ENCODE measurements around the gene TBC1D5.

TBC1D5 gene

DNA sequence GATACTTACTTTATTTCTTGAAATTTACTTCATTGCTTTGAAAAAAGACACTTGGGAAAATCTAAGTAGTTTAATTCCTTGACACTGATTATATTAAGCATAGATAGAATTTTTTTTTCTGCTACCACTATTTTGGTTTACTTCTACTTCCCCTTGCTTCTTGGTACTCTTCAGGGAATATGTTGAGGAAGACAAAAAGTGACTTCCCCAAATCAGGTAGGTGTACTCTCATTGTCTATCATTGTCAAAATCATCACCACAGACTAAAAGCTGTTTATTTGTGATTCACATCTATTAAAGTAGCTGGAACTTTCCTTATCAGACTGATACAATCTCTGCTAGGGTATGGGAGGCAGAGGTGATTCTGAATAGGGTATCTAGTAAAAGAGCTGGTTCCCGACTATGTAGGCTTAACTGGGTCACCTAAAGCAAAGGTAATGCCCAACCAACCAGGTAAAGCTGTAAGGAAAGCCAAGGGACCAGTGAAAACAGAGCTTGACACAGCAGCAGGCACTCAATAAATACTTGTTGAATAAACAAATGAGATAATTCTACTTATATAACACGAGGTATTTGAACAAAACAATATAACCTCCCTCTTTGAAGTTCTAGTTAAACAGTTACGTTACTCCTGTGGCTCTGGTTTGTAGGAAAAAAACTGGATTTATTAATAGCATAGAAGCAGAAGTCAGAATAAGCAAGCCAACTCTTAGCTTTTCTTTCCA is 510.7 kb downstream of the TBC1D5 start:
- no peak for DNase-seq (ENCODE audit: low read depth in 2 of 2)

DNA sequence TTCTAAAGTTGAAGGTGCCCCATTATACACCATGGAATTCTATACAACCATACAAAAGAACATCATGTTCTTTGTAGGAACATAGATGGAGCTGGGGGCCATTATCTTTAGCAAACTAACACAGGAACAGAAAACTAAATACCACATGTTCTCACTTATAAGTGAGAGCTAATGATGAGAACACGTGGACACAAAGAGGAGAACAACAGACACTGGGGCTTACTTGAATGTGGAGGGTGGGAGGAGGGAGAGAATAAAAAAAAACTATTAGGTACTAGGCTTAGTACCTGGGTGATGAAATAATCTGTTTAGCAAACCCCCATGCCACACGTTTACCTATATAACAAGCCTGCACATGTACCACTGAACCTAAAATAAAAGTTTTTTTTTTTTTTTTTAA is 515.0 kb downstream of the TBC1D5 start:
- DNase-seq (ENCODE audit: low read depth in 2 of 2): no peak

DNA sequence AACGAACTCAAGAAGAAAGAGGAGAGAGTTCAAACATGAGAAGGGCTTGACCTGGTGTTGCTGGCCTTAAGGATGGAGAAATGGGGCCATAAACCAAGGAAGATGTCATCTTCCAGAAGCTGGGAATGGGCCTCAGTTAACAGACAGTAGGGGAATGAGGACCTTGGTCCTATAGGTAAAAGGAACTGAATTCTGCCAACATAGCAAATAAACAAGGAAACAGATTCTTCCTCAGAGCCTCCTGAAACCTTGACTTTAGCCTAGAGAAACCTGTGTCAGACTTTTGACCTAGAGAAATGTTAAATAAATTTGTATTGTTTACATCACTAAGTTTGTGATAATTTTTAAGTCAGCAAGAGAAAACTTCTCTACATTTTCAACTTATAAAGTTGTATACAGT is 520.9 kb downstream of the TBC1D5 start:
- no peak for DNase-seq (ENCODE audit: low read depth in 2 of 2)

DNA sequence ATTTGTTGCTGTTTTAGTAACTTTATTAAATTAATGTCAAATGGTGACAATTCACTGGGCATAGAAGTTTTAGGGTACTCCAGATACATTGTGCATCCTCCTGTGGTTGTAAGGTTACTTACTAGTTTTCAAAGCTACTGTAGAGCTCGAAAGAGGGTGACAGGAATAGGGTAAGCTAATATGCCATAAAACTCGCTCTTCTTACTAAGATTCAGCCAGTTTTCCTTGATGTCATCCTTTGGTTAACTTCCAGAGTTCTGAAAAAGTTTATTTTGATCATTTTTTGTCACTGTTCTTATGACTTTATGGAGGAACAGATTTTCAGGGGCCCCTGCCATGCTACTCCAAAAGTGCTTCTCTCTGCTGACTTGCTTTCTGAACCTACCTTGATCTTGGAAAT is 522.8 kb downstream of the TBC1D5 start:
- DNase-seq (ENCODE audit: low read depth in 2 of 2): no peak

DNA sequence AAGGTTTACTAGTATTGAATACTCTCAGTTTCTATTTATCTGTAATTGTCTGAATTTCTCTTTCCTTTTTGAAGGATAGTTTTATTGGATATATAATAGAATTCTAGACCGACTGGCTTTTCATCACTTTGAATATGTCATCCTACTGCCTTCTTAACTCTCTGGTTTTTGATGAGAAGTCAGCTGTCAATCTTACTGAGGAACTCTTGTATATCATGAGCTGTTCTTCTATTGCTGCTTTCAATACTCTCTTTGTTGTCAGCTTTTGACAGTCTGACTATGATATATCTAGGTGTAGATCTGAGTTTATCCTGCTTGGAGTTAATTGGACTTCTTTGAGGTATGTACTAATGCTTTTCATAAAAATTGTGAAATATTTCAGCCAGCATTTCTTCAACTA is 523.8 kb downstream of the TBC1D5 start:
- DNase-seq (ENCODE audit: low read depth in 2 of 2): no peak

DNA sequence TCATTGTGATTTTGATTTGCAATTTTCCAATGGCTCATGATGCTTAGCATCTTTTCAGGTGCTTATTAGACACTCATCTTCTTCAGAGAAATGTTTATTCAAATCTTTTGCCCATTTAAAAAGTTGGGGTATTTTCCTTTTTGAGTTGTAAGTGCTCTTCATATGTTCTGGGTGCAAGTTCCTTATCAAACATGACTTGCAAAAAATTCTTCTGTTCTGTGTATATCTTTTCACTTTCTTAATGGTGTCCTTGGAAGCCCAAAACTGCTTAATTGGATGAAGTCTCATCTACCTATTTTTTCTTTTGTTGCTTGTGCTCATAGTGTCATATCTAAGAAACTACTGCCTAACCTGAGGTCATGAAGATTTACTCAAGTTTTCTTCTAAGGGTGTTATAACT is 524.8 kb downstream of the TBC1D5 start:
- DNase-seq (ENCODE audit: low read depth in 2 of 2): no peak

DNA sequence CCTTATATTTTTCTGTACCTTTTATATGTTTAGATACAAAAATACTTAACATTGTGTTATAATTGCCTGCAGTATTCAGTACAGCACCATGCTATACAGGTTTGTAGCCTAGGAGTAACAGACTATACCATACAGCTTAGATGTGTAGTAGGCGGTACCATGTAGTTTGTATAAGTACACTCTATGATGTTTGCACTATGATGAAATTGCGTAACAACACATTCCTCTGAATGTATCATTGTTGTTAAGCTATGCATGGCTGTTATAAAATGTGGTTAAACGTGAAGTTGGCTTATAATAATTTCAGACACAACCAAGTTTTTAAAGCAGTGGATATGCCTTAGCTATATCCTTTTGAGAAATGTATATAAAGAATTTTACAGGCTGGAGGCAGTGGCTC is 529.3 kb downstream of the TBC1D5 start:
- no peak for DNase-seq (ENCODE audit: low read depth in 2 of 2)

DNA sequence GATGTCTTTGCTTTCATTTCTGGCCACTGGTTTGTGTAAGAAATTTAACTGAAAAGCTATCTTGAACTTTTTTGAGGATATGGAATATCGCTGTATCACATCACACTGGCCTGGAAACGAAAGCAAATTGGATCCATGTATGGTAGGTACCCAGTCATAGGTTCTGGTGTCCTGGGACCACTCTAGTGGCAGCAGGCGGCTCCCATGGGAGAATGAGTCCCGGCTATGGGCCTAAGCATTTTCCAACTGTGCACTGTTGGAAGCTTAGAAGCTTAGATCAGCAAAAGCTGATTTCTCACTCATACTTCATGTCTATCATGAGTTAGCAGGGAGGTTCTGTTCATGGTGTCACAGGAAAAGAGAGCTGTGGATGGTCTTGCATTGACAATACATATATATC is 534.5 kb downstream of the TBC1D5 start:
- DNase-seq (ENCODE audit: low read depth in 2 of 2): no peak

DNA sequence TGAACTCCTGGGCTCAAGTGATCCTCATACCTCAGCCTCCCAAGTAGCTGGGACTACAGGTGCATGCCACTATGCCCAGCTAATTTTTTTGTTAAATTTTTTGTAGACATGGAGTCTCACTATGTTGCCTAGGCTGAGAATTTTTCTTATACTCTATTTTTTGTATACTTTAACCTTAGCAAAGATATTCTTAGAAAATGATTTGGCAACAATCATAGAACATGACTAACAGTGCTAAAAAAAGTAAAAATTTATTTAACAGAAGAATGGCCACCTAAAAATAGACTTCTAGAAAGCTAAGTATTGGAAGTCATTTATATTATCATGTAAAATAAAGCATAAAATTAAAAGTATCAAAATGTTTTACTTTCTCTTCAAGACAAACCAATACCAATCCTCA is 535.4 kb downstream of the TBC1D5 start:
- no peak for DNase-seq (ENCODE audit: low read depth in 2 of 2)

DNA sequence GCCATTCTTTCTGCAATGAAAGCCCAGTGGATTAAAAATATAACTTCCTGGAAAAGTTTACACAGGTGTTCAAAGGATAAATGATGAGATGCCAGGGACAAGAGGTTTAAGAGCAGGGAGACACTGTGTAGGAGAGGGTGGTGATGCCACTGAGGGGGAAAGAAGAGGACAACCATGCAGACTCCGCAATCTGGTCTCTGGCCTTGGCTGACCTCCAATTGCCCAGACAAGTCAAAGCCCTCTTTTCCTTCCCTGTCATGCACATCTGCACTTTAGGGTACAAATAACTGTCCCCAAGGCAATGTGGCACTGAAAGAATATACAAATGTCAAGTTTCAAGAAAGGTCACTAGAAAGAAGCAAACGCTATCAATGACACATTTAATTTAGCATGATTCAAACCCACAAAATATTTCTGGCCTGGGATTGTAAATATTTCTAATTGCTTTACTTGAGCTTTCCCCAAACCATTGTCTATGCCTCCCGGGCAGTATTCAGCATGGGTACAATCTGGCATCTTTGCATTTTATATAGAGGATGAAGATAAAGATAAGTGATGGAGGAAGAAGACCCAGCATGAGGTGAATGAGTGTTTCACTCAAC is 538.3 kb downstream of the TBC1D5 start:
- no peak for DNase-seq (ENCODE audit: low read depth in 2 of 2)

DNA sequence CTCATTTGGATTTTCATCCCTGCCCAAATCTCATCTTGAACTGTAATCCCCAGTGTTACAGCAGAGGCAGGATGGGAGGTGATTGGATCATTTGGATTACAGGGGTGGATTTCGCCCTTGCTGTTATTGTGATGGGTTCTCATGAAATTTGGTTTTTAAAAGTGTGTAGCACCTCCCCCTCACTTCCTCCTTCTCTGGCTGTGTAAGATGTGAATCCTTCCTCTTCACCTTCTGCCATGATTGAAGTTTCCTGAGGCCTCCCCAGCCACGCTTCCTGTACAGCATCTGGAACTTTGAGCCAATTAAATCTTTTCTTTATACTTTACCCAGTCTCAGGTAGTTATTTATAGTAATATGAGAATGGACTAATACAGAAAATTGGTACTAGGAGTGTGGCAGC is 540.9 kb downstream of the TBC1D5 start:
- no peak for DNase-seq (ENCODE audit: low read depth in 2 of 2)

DNA sequence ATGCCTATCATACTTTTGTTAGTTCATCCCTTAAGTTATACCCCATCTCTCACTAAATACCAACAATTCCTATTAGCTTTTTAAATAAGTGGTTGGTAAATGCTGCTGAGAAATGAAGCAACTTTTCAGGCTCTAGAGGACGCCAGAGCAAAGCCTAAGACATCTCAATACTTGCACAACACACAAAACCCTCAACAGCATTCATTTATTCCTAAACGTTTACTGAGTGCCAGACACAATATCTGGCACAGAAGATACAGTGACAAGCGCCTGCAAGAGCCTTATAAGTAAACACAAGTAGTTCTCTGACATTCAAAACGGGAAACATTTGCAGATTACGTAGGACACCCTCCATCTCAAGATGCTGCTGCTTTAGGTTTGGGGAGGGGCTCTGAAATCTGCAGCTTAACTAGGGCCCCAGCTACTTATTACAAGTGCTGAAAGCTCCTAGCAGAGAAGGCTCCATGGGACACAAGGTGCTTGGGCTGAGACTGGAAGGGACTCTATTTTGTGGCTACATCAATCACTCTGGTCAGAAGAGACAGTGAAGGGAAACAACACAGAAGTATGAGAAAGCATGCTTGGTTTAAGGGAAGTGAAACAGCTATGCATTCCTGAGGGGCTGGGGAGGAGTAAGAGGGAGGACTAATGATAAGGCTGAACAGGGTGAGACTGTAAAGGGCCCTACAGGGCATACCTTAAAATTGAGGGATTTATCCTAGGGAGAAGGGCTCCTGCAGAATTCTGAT is 546.4 kb downstream of the TBC1D5 start:
- DNase-seq (ENCODE audit: low read depth in 2 of 2): no peak

DNA sequence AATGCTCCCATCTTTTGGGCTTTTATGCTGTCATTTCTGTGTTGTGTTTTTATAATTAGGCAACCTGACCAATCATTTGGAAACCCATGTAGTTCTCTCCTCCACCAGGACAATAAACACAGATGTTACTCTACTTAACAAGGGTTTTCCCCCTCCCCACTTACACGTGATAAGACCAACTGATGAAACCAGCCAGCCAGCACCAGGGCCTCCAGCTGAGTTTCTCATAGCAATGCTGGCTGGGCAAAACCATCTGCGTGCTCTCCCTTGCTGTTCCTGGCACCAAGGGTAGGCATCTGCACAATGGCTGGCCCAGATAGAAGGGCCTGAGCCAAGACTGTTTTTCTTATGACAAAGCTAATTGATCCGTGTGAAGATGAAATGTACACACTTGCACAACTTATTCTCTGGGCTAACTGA is 547.2 kb downstream of the TBC1D5 start:
- no peak for DNase-seq (ENCODE audit: low read depth in 2 of 2)

DNA sequence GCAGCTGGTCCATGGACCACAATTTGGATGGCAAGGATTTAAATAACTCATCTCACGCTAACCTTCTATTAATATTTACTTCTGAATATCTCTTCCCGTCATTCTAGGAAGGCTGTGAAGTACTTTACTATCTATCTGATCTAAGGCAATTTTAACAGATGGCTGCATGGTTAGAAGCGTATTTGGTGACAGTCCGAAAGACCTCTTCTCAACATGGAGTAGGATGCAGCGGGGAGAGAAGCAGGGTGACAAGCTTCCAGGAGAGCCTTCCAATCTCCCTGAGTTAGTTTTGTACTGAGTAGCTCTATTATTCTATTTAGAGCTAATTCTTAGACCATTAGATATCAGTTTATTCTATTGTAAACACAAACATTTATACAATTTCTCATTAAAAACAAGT is 548.3 kb downstream of the TBC1D5 start:
- no peak for DNase-seq (ENCODE audit: low read depth in 2 of 2)

DNA sequence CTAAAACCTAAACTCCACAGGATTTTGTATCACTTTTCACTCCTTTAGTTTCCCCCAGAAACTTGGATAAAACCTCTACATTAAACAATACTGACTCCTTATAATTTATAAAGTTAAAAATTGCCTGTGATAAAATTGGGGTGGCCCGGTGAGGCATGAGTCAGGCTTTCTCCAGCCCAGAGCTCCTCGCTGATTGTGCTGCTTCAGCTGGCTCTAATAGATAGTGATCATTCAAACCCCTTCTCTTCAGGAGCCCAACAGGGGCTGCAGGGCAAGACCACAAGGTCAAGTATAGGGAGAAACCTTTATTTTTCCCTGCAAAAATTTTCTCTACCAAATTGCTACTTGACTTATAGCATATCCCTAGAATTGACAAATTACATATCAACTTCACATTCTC is 549.4 kb downstream of the TBC1D5 start:
- no peak for DNase-seq (ENCODE audit: low read depth in 2 of 2)

DNA sequence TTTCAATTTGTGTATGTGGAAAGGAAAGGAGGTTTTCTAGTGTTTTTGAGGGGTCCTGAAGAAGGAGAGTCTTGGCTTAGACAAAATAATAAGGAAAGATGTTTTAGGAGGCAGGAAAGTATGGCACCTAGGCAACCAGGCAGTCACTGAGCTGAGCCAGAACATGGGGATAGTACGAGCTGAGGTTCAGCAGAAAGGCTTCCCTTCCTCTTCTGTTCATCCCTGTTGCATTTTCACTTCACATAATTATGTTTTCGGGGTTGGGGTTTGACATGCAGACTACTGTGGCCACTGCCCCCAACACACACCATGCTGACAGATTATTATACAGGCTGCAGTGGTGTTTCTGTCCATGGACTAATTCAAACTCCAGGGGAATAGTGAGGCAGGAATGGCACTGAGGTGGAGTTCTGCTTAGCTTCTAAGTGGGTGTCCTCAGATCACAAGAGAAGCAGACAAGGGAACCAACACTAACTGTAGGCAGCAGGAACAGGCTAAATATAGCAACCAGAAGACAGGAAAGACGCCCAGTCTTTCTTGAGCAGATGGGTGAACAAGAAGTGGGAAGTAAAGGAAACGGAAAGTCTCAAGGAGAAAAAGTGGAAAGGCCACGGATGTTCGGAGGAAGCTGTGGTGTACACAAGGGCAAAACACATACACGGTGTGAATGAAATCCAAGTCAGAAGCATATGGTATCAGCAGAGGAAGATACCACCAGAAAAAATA is 551.9 kb downstream of the TBC1D5 start:
- no peak for DNase-seq (ENCODE audit: low read depth in 2 of 2)

DNA sequence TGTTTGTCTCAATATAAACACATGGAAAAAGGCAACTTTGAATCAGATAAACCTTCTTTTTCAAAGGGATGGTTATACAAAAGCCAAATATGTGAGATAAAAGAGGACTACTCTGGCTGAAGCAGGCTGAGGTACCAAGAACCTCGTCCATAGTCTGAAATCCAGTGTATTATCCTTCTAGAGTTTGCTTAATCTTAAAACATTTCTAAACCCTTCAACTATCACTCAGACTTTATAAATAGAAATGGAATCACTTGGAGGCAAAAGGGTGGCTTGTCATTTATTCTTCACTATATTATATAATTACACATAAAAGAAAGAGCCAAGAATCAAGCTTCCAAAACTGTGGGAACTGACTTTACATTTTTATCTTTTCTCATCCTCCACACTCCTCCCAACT is 554.1 kb downstream of the TBC1D5 start:
- no peak for DNase-seq (ENCODE audit: low read depth in 2 of 2)

DNA sequence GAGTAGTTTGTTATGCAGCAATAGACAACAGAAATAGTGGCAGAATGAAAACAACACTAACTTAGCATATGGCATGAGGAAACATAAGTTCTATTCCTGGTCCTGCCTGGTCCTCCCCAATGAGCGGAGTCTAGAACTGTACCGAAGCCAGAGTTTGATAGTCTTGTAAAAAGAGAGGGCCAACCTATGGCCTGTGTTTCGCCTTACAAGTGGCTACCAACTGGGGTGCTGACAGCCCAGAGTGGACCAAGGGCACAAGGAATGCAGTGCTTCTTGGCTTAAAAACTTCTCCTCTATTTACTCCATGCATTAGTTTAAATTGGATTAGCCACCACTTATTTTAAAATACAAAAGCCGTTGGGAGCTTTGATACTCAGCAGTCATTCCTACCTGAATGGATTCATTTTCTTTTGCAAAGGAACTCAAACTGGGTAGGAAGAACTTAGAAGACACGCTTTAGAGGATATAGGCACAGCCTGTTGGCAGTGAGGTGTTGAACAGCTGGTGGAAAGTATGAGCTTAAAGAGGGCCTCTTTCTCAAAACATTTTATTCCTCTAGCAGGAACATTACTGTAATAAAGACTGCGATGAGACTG is 554.7 kb downstream of the TBC1D5 start:
- DNase-seq (ENCODE audit: low read depth in 2 of 2): no peak

DNA sequence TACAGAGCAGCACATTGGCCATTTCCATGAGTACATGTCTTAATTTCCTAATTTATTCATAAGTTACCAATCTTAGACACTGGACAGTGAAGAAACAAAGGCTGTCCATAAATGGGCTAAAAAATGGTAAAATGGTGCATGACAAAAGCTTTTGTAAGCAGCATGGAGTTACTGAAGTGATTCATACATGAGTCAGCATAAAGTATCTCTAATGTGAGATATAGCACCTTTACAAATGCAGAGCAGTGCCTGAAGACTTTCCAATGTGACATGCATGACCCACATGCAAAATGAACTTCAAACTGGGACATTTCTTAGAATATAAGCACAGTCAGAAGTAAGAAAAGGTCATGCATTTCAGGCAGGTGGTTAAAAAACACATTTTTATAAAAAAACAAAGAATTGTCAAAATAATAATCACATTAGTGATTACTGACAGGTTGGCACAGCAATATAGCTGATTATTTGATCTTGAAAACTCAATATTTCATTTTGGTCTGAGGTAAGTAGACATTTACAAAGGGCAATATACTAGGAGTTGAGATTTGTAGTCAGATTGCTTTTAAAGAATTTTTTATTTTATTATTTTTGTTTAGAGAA is 558.4 kb downstream of the TBC1D5 start:
- no peak for DNase-seq (ENCODE audit: low read depth in 2 of 2)

DNA sequence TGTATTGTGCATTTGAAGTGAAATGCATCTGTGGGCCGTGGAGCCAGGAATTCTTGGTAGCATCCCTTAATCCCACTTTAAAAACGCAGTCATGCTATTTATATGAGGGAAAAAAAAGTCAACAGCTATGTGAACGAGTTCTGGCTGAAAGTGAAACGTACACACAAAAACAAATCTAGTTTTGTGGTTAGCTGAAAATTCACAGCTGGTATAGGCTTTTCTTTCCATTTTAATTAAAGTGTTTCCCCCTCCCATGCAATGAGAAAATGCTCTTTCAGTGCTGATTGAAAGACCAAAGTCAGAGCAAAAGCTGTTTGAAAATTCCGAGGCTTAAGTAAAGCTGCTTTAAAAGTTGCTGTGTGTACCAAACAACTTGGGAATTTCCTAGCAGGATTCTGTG is 560.3 kb downstream of the TBC1D5 start:
- DNase-seq (ENCODE audit: low read depth in 2 of 2): no peak

DNA sequence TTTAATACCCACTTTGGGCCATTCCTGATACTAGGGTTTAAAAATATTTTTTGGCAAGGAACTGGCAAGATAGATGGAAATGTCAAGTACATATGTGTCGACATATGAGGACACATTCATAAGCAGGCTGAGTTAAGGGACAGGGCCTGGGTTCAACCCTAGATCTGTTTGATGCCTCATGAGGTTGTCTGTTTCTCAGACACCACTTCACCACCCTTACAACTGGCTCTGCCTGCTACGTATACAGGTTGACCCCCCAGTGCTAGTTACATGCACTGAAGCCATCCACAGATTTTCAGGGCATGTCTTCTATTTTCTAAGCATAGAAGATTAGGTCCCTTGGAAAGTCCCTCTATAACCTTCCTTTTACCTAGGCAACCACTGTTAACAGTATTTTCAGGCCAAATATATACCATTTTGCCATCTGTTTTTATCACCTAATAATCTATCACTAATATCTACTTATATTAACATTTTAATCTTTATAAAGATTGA is 561.0 kb downstream of the TBC1D5 start:
- DNase-seq (ENCODE audit: low read depth in 2 of 2): no peak
